ENCODE results near the gene TMCC1.

GRCh38 chr3:129735638-129736037 is 157.9 kb downstream of the TMCC1 start:
- TF ChIP-seq, protein P1, sequence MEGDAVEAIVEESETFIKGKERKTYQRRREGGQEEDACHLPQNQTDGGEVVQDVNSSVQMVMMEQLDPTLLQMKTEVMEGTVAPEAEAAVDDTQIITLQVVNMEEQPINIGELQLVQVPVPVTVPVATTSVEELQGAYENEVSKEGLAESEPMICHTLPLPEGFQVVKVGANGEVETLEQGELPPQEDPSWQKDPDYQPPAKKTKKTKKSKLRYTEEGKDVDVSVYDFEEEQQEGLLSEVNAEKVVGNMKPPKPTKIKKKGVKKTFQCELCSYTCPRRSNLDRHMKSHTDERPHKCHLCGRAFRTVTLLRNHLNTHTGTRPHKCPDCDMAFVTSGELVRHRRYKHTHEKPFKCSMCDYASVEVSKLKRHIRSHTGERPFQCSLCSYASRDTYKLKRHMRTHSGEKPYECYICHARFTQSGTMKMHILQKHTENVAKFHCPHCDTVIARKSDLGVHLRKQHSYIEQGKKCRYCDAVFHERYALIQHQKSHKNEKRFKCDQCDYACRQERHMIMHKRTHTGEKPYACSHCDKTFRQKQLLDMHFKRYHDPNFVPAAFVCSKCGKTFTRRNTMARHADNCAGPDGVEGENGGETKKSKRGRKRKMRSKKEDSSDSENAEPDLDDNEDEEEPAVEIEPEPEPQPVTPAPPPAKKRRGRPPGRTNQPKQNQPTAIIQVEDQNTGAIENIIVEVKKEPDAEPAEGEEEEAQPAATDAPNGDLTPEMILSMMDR (IDR thresholded peaks at IDR 0.05) = no peak
- TF ChIP-seq EZH2 (IDR thresholded peaks at IDR 0.05; ENCODE audit: borderline replicate concordance, insufficient read depth, low read depth, low read length, poor library complexity, severe bottlenecking) = no peak

All from B cell (primary cell).